Measurements from ENCODE around the gene CD82. TPM values are rescaled to one million over a fixed set of nuclear protein-coding genes. Genes with fewer than 3 reads are reported as not detected.

Gene CD82
- total RNA-seq, 2 donors from 2014 or later, result 15.4 to 23.4 TPM

GRCh38 chr11:44628730-44629700 lies 63.6 kb downstream of the CD82 start:
- DNase-seq (ENCODE audit: low spot score), result no peak
- no peak overlapping the region for H3K4me3 ChIP-seq
- no peak overlapping the region for H3K27ac ChIP-seq
- H3K27me3 ChIP-seq (replicated peaks; ENCODE audit: insufficient read depth), result no peaks in the 10 kb centered on the region
- peaks cover 3 to 15% of the 10 kb centered on the region in 2 donors for H3K4me1 ChIP-seq (ENCODE audit: control insufficient read depth in 1 of 2, low read depth in 2 of 2)
- no peak for TF ChIP-seq CTCF (IDR thresholded peaks at IDR 0.05)
- no peaks in the 10 kb centered on the region for H3K36me3 ChIP-seq
- ATAC-seq (ENCODE audit: insufficient number of reproducible peaks, low FRiP score, low read depth), result no peak
- no peaks in the 10 kb centered on the region for H3K9me3 ChIP-seq

- no peak for ATAC-seq (ENCODE audit: insufficient number of reproducible peaks, low FRiP score, low read depth)
- Histone ChIP-seq H3K4me3 (no peak overlapping the region), H3K27ac (no peak overlapping the region), H3K4me1 (ENCODE audit: control insufficient read depth in 1 of 2, low read depth in 2 of 2) (peaks cover 3 to 22% of the 10 kb centered on the region in 2 donors), H3K9me3 (no peaks in the 10 kb centered on the region), H3K36me3 (no peaks in the 10 kb centered on the region), H3K27me3 (replicated peaks; ENCODE audit: insufficient read depth) (no peaks in the 10 kb centered on the region)
- TF ChIP-seq CTCF (IDR thresholded peaks at IDR 0.05), result no peak
- DNase-seq (ENCODE audit: low spot score), result no peak
These were observed 64.4 kb downstream of the CD82 start for GRCh38 chr11:44629732-44630345.

GRCh38 chr11:44630511-44631210 lies 65.2 kb downstream of the CD82 start:
- no peak overlapping the region for H3K27ac ChIP-seq
- peaks cover 3 to 22% of the 10 kb centered on the region in 2 donors for H3K4me1 ChIP-seq (ENCODE audit: control insufficient read depth in 1 of 2, low read depth in 2 of 2)
- no peaks in the 10 kb centered on the region for H3K27me3 ChIP-seq (replicated peaks; ENCODE audit: insufficient read depth)
- DNase-seq (ENCODE audit: low spot score), result no peak
- H3K9me3 ChIP-seq, result no peaks in the 10 kb centered on the region
- no peaks in the 10 kb centered on the region for H3K36me3 ChIP-seq
- H3K4me3 ChIP-seq, result no peak overlapping the region
- no peak for TF ChIP-seq CTCF (IDR thresholded peaks at IDR 0.05)
- no peak for ATAC-seq (ENCODE audit: insufficient number of reproducible peaks, low FRiP score, low read depth)

- Histone ChIP-seq H3K4me3 (no peak overlapping the region), H3K27me3 (replicated peaks; ENCODE audit: insufficient read depth) (no peaks in the 10 kb centered on the region), H3K4me1 (ENCODE audit: control insufficient read depth in 1 of 2, low read depth in 2 of 2) (peaks cover 3 to 22% of the 10 kb centered on the region in 2 donors), H3K27ac (no peak overlapping the region), H3K9me3 (no peaks in the 10 kb centered on the region), H3K36me3 (no peaks in the 10 kb centered on the region)
- no peak for ATAC-seq (ENCODE audit: insufficient number of reproducible peaks, low FRiP score, low read depth)
- no peak for DNase-seq (ENCODE audit: low spot score)
- TF ChIP-seq CTCF (IDR thresholded peaks at IDR 0.05), result no peak
These were observed 66.4 kb downstream of the CD82 start for GRCh38 chr11:44631831-44632230.

All from thoracic aorta (tissue), 2 donors.